Dermis microvascular lymphatic vessel endothelial cell (primary cell): ENCODE measurements around the gene TENM3. TPM values are rescaled to one million over a fixed set of nuclear protein-coding genes. Genes with fewer than 3 reads are reported as not detected.

Experiments
- DNase-seq, 2 donors: peaks; one replicate each; pipeline versions ENCODE4 v3.0.0 to v3.0.0-alpha.2; 2010; ENCODE audit warnings: low read depth in 2 of 2
- total RNA-seq: library from RNA; depleted of rRNA; stranded (reverse); fragments of >200 nt; gene quantifications from 2 replicates; pipeline ENCODE4 v1.2.1, GENCODE V29; 2014

The TENM3 gene
- total RNA-seq, 1 donor from 2014 or later: 10.3 TPM

DNA sequence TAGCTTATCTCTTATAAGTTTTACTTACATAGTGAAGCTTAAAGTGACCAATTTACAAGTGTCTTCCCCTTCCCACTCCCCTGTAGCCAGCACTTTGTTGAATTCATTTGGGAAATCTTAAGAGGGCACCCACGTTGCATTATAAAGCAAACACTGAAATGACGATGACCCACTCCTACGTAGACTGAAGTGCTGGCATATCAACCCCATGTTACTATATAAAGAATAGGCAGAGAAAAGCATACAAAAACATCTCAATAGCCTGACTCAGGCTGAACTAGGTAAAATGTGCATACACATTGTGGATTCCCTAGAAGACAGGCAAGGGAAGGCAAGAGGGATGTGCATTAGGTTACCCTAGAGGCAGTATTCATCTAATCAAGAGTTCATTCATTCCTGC, 313.4 kb downstream of the TENM3 start:
- no peak for DNase-seq

DNA sequence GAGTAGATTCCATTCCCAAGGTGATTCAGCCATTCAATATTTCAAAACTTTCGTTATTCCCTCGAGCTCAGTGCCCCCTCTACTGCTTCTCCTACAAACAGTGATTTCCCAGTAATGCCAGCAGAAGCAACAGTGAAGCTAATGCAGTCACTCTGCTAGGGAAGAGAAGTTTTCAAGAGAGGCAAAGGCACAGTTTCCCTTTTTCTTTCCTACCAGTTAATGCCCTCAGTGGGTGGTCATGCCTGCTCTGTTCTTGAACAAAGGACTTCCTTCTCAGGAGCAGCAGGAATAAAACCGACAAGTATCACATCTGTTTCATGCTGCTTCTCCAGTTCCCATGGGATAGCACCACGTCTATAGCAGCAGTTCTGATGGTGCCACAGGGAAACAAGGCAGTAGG, 317.2 kb downstream of the TENM3 start:
- DNase-seq: peak in 1 of 2 donors; percentile 71

DNA sequence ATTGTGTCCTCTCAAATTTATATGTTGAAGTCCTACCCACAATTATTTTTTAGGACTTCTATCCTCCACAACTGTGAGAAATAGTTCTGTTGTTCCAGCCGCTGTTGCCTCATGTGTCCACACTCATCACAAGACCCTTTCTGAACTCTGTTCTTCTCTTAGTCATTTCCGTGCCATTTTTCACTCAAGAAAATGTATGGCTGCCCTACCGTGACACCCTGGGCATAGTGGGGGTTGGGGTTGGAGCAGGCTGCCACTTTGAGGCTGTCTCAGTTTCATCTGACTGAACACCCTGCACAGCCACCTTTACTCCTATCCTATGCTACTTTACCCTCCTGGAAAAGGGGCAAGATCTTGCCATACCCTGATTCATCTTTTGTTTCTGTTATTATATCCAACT, 319.1 kb downstream of the TENM3 start:
- no peak for DNase-seq

GRCh38 chr4:182564724-182565369, 321.6 kb downstream of the TENM3 start:
- DNase-seq: no peak

DNA sequence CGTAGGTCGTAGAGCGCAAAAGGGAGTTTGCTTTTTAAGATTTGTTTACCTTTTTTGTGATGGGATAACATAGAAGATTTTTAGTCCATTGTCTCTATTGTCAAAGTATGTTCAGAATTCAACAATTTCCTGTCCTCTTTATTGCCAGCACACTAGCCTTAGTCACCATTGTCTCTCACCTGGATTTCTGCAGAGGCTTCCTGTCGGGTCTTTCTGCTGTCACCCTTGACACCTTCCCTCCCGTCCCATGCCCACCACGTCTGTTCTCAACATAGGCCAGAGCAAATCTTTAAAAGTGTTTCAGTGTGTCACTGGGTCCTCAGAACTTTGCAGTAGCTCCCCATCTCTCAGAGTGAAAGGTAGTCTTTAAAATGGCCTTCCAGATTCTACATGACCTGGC, 323.9 kb downstream of the TENM3 start:
- peak; percentile 52 to 63 for DNase-seq

DNA sequence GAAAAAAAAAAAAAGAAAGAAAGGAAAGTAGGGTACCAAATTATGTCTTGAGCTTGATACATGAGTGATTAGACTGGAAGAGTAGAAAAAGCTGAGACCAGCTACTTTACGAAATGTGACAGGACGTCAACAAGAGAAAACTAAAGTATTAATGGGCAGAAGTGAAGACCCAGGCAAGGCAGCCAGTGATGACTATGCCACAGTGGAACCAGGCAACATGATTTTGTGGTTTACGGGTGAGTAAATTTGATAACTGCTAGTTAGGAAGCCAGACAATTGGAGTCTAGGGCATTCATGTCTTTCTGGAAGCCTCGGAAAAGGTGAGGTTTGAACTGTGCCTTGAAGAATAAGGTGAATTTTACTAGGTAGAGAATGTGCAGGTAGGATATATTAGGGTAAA, 326.4 kb downstream of the TENM3 start:
- DNase-seq: no peak

- no peak for DNase-seq
Observed at GRCh38 chr4:182574706-182575105, 331.5 kb downstream of the TENM3 start.

- DNase-seq: peak in 1 of 2 donors; percentile 7
Observed at GRCh38 chr4:182575225-182575624, 332.0 kb downstream of the TENM3 start.

DNA sequence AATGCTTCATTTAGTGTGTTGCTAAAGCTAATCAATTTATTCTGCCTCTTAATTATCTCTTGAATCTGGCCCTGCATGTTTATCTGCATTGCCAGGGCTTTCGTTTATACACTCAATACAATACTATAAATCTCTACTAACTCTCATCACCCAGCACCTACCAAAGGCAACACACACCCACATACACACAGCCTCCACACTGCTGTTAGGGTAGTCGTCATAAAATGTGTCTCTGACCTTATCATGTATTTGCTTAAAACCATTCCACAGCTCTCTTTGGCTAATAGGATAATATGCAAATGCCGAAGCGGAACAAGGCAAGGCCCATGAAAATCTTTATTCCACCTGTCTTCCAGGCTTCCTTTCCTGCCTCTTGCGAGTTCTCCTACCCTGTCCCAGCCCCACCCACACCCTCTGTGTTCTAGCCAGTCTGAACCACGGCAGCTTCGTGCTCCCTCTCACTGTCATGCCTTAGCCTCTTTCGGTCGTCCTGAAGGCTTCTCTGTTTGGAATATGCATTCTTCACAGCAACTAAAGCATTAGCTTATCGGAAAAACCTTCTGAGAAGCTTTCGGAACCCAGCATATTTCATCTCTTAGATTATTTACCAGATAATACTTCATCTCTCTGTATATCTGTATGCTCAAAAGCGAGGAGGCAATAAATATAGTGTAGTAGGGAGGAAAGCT, 333.5 kb downstream of the TENM3 start:
- no peak for DNase-seq

DNA sequence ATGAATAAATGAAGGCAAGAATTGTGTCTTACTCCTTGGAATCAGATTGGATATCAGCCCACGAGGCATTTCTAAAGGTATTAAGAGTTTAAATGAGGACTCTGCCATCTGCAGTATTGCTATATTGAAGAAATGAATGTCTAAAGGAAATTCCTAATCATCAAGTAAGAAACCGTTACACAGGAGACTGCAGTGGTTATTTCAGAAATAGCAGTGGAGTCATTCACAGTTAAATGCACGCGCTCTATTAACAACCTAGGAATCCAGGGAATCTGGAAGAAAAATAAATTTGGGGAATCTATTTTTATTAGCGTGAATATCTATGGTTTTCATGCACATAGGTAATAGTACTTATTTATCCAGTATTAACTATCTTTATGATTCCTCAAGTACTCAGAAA, 334.2 kb downstream of the TENM3 start:
- no peak for DNase-seq

DNA sequence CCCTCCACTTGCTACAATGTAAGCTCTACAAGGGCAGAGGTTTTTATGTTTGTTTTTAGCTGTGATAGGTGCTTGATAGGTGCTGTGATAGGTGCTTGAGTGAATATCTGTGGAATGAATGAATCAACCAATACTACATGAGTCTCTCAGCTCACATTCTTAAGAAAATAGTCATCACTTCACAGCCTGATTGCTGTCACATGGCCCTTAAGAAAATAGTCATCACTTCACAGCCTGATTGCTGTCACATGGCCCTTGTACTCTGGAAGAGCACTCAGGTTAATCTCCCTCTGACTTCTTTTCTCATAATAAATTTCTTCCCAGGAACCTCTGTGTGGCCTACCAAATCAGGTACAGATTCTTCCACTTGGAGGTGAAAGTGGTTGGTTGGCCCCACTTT, 335.2 kb downstream of the TENM3 start:
- peak in 1 of 2 donors; percentile 76 for DNase-seq

GRCh38 chr4:182582245-182582644, 339.0 kb downstream of the TENM3 start:
- DNase-seq: no peak

DNA sequence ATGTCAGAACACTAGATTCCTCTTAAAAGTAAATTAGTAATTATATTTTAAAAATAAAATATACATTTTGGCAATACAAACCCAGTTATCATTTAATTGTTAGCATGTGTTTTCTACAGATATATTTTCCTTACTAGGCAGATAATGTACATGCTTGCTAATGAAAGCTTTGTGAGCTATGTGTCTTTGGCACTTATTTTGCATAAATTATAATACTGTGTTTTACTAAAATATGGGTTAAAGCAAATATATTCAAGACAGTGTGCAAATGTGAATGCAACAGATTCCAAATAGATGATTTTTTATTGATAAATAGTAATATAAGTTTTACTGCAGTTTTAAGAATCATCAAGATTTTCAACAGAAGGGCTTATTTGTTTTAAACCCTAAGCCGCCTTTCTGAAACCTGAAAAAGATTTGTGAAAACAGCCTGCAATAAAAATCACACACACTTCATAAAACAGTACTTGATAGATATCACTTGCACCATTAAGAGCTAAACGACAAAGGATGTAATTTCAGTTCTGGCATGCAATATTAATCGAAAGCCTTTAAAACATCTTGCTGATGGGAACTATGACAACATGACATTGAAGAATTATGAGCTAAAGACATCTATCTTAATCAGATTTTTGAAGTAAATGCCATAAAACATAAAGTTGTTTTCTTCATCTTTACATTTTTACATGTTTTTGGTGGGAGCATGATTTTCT, 340.7 kb downstream of the TENM3 start:
- DNase-seq: no peak

DNA sequence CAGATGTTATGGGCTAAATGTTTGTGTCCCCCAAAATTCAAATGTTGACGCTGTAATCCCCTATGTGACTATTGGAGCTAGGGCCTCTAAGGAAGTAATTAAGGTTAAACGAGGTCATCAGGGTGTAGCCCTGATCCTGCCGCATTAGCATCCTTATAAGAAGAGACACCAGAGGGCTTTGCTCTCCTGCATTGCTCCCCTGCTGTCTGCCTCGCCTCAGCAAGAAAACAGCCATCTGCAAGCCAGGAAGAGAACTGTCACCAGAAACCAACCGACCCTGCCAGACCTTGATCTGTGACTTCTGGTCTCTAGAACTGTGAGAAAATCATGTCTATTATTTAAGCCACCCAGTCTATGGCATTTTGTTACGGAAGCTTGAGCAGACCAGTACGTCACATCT, 342.1 kb downstream of the TENM3 start:
- DNase-seq: no peak

DNA sequence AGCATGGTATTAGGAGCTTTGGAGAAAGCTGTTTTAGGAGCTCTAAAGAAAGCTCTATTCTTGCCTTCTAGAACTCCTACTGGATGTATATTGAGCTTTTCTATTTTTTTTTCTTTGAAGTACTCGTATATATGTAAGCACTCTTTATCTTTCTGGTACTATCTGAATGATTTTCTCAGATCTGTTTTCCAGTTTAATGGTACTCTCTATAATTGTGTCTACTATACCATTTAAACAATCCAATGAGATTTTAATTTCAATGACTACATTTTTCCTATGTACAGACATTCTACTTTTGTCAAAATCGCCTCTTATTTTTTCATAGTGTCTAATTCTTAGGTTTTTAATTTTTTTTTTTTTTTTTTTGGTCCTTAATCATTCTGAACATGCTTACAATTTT, 345.9 kb downstream of the TENM3 start:
- no peak for DNase-seq

DNA sequence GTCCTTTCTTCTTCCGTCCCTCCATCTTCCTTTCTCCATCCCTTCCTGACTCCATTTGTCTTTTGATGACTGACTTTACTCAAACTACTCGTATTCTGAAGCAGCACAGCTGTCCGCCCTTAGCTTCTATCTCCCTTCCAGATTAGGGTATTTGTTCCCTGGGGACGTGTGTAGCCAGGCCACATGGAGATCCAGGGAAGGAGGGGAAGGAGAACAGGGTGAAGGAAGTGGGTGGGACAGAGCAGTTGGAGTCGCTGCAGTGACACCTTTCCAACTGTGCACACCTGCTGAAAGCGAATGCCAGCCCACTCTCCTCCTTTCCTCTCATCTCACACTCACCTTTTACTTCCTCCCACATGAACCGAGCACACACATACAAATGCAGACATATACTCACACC, 350.2 kb downstream of the TENM3 start:
- no peak for DNase-seq

GRCh38 chr4:182593864-182594263, 350.7 kb downstream of the TENM3 start:
- peak; percentile 91 to 98 for DNase-seq

DNA sequence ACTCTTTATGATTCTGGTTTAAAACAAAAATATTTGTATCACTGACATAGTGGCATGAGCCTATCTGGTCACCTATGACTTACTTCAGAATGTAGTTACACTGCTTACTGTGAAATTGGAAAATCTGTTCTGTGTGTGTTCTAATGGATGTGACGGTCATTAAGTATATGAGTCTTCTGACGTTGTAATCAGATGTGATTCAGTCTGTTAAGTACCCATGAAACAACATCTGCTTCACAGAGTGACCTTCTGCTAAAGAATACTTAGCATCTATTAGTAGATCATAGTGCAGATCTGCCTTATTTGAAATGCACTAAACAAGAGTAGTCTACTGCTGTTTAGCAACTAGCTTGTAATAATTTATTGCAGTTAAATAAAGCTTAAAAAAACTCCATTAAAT, 356.9 kb downstream of the TENM3 start:
- DNase-seq: no peak

DNA sequence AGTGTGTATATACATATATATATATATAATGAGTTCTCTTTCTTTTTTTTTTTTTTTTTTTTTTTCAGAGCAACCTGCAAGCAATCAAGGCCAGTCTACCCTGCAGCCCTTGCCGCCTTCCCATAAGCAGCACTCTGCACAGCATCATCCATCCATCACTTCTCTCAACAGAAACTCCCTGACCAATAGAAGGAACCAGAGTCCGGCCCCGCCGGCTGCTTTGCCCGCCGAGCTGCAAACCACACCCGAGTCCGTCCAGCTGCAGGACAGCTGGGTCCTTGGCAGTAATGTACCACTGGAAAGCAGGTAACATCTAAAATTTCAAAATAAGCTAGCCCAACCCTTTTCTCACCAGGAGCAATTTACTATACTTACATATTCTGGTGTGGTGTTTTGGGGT, 357.7 kb downstream of the TENM3 start:
- DNase-seq: no peak

DNA sequence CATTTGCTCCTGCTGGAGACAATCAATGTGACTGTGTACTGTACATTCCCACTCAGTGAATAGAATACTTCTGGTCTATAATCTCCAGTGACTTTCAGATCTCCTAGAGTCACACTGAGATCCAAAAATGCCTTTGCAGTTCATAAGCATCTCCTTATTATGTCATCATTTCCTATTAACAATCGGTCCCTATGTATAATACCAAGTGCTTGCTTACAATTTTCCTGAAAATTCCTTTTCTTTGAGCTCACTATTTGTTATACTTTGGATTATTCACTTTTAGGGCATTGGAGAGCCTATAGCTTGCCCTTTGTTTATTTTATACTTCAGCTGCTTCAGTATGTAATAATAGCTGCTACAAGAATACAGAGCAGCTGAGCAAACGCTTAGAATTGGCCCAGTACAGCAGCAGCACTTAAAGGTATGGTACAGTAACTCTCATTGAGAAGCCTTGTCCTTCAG, 361.0 kb downstream of the TENM3 start:
- peak in 1 of 2 donors; percentile 84 for DNase-seq

DNA sequence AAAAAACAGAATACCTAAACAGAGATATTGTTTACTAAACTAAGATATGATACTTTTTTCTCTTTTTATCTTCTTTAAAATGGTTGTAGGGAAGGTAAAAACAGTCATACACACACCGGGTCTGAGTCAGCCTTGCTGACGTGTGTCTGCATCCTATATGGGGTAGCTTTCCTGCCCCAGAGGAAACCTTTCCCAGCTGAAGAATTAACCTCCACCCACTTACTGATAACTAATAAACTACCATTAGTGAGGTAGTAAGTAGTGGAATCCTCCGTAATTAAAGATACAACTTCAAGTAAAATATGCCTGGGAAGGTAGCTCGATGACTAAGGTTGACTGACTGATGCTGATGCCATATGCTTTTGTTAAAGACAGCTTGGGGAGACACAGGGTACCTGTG, 361.8 kb downstream of the TENM3 start:
- peak; percentile 61 to 96 for DNase-seq

DNA sequence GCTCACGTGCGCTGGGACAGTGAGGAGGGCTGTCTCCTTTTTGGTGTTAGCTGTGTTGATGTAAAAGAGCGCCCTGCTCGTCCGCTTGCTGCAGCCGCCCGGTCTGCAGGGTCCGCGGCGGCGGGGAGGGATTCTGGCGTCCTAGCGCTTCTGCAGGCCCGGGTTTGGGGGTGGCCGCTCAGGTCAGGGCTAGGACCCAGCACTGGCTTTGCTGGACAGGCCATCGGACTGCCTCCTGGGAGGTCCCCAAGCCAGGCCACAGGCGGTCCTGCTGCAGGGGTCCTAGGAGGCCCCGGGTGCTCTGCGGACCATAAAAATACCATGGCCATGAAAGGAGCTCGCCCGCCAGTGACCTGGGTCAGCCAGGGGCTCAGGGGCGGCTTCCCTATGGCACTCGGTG, 365.3 kb downstream of the TENM3 start:
- DNase-seq: no peak

- DNase-seq: no peak
Observed at GRCh38 chr4:182616476-182616875, 373.3 kb downstream of the TENM3 start.
